Trophoblast cell (in vitro differentiated cells and primary cell): ENCODE results near the gene FUT8.
"Not testable (repeated sequence)": the region's sequence is repeated elsewhere in the genome, so short reads cannot be mapped to it uniquely, and the experiment has no call there.

ENCODE experiments used
- DNase-seq, 2 donors: peaks; one replicate each; pipeline ENCODE4 v3.0.0-alpha.2; 2016
- H2AFZ ChIP-seq: 2 replicates; pipeline ENCODE4 v1.6.1; 2013; ENCODE audit warnings: low read length, moderate library complexity, mild to moderate bottlenecking; ENCODE audit not compliant: insufficient read depth, poor library complexity
- H2AK5ac ChIP-seq: 2 replicates; pipeline ENCODE4 v1.6.1; 2013; ENCODE audit warnings: mild to moderate bottlenecking, low read length
- H2BK120ac ChIP-seq: 2 replicates; pipeline ENCODE4 v1.6.1; 2013; ENCODE audit warnings: low read length, mild to moderate bottlenecking, moderate library complexity; ENCODE audit not compliant: insufficient read depth, poor library complexity
- H2BK12ac ChIP-seq: 2 replicates; pipeline ENCODE4 v1.6.1; 2013; ENCODE audit warnings: mild to moderate bottlenecking, low read length, moderate library complexity
- H2BK5ac ChIP-seq: 2 replicates; pipeline ENCODE4 v1.6.1; 2013; ENCODE audit warnings: low read length, low read depth, moderate library complexity, mild to moderate bottlenecking; ENCODE audit not compliant: poor library complexity
- H3K14ac ChIP-seq: 2 replicates; pipeline ENCODE4 v1.6.1; 2013; ENCODE audit warnings: mild to moderate bottlenecking, low read length
- H3K18ac ChIP-seq: 2 replicates; pipeline ENCODE4 v1.6.1; 2013; ENCODE audit warnings: mild to moderate bottlenecking, low read length
- H3K23ac ChIP-seq: 2 replicates; pipeline ENCODE4 v1.6.1; 2013; ENCODE audit warnings: low read length
- H3K27ac ChIP-seq: 2 replicates; pipeline ENCODE4 v1.5.1; 2013; ENCODE audit warnings: low read depth, mild to moderate bottlenecking, inconsistent platforms, low read length, moderate library complexity
- H3K27me3 ChIP-seq: 2 replicates; pipeline ENCODE4 v1.6.1; 2013; ENCODE audit warnings: inconsistent platforms, mild to moderate bottlenecking, low read length, moderate library complexity; ENCODE audit not compliant: insufficient read depth
- H3K36me3 ChIP-seq, 2 experiments: 1 replicate in 1 of 2; 2 replicates in 1 of 2; pipeline ENCODE4 v1.6.1; 2013; ENCODE audit warnings: low read length in 2 of 2, mild to moderate bottlenecking in 2 of 2, moderate library complexity in 1 of 2; ENCODE audit not compliant: insufficient read depth in 2 of 2, control insufficient read depth in 1 of 2
- H3K4ac ChIP-seq: 2 replicates; pipeline ENCODE4 v1.6.1; 2013; ENCODE audit warnings: low read depth, mild to moderate bottlenecking, low read length, moderate library complexity
- H3K4me1 ChIP-seq, 2 experiments: 1 replicate in 1 of 2; 2 replicates in 1 of 2; pipeline ENCODE4 v1.6.1; 2013; ENCODE audit warnings: low read length in 2 of 2, mild to moderate bottlenecking in 2 of 2, moderate library complexity in 1 of 2; ENCODE audit not compliant: insufficient read depth in 2 of 2, control insufficient read depth in 1 of 2
- H3K4me2 ChIP-seq: 2 replicates; pipeline ENCODE4 v1.6.1; 2013; ENCODE audit warnings: inconsistent platforms, mild to moderate bottlenecking, low read length, moderate library complexity
- H3K4me3 ChIP-seq: 2 replicates; pipeline ENCODE4 v1.5.1; 2013; ENCODE audit warnings: mild to moderate bottlenecking, low read depth, low read length, inconsistent platforms
- H3K79me1 ChIP-seq: one replicate; pipeline ENCODE4 v1.6.1; 2013; ENCODE audit warnings: low read length
- H3K79me2 ChIP-seq: 2 replicates; pipeline ENCODE4 v1.6.1; 2013; ENCODE audit warnings: low read length, mild to moderate bottlenecking; ENCODE audit not compliant: control insufficient read depth, insufficient read depth, poor library complexity
- H3K9ac ChIP-seq: 2 replicates; pipeline ENCODE4 v1.6.1; 2013; ENCODE audit warnings: mild to moderate bottlenecking, low read length
- H3K9me3 ChIP-seq: 2 replicates; pipeline ENCODE4 v1.6.1; 2013; ENCODE audit warnings: low read depth, mild to moderate bottlenecking, control low read depth, inconsistent platforms, low read length; ENCODE audit not compliant: insufficient read depth
- H4K12ac ChIP-seq: 2 replicates; pipeline ENCODE4 v1.6.1; 2013; ENCODE audit warnings: low read depth, mild to moderate bottlenecking, low read length, moderate library complexity
- H4K8ac ChIP-seq: 2 replicates; pipeline ENCODE4 v1.6.1; 2013; ENCODE audit warnings: low read depth, mild to moderate bottlenecking, low read length, moderate library complexity
- H4K91ac ChIP-seq: one replicate; pipeline ENCODE4 v1.6.1; 2013; ENCODE audit warnings: low read depth, mild to moderate bottlenecking, low read length, moderate library complexity
- WGBS: extraction: QIAGEN DNeasy Blood & Tissue Kit; methylation state at CpG from one replicate; pipeline ENCODE4 v1.1.7; 2013; ENCODE audit warnings: missing lambda C conversion rate; ENCODE audit not compliant: insufficient read length, insufficient coverage; ENCODE audit errors: extremely low coverage; 5-methylcytosine and 5-hydroxymethylcytosine counted together

The FUT8 gene

GRCh38 chr14:65461730-65462129, 49.2 kb downstream of the FUT8 start:
- Histone ChIP-seq H3K4me2 (no peak overlapping the region), H2AFZ (no peak overlapping the region), H2BK120ac (no peak overlapping the region), H4K91ac (no peak overlapping the region), H3K27ac (peak overlapping the region; percentile 46), H3K4me1 (peaks cover 0 to 2% of the 10 kb centered on the region in 2 experiments), H3K4ac (no peak overlapping the region), H3K79me1 (peaks cover 3% of the 10 kb centered on the region), H4K12ac (no peak overlapping the region), H3K27me3 (no peaks in the 10 kb centered on the region), H3K36me3 (peaks cover 2 to 3% of the 10 kb centered on the region in 2 experiments), H3K79me2 (no peaks in the 10 kb centered on the region), H3K14ac (no peak overlapping the region), H3K9me3 (no peaks in the 10 kb centered on the region), H4K8ac (no peak overlapping the region), H3K18ac (no peak overlapping the region), H2BK5ac (peak overlapping the region; percentile 53), H3K4me3 (no peak overlapping the region), H2BK12ac (no peak overlapping the region), H3K9ac (no peak overlapping the region), H2AK5ac (no peak overlapping the region), H3K23ac (no peak overlapping the region)
- no peak for DNase-seq
- no CpG with 5 or more reads among the region's 2 CpGs for WGBS

- WGBS: no CpG with 5 or more reads among the region's 3 CpGs
- H2BK5ac ChIP-seq: no peak overlapping the region
- no peaks in the 10 kb centered on the region for H3K9me3 ChIP-seq
Measured at GRCh38 chr14:65462411-65462810, 49.9 kb downstream of the FUT8 start.

GRCh38 chr14:65465584-65465983, 53.1 kb downstream of the FUT8 start:
- H3K4me3 ChIP-seq: no peak overlapping the region
- H3K79me1 ChIP-seq: peaks cover 6% of the 10 kb centered on the region
- no peak overlapping the region for H3K18ac ChIP-seq
- H3K9ac ChIP-seq: no peak overlapping the region
- H3K79me2 ChIP-seq: peaks cover 9% of the 10 kb centered on the region
- H2BK120ac ChIP-seq: no peak overlapping the region
- H3K23ac ChIP-seq: no peak overlapping the region
- no peak overlapping the region for H3K27ac ChIP-seq
- peaks cover 17% of the 10 kb centered on the region in 2 experiments for H3K4me1 ChIP-seq
- no peak overlapping the region for H3K14ac ChIP-seq
- H2AK5ac ChIP-seq: no peak overlapping the region
- H2BK12ac ChIP-seq: no peak overlapping the region
- WGBS: no CpG with 5 or more reads among the region's 1 CpG
- H3K4ac ChIP-seq: no peak overlapping the region
- no peak overlapping the region for H4K91ac ChIP-seq
- no peak overlapping the region for H2AFZ ChIP-seq
- no peak overlapping the region for H2BK5ac ChIP-seq
- no peaks in the 10 kb centered on the region for H3K27me3 ChIP-seq
- H3K9me3 ChIP-seq: no peaks in the 10 kb centered on the region
- no peak overlapping the region for H4K12ac ChIP-seq
- peaks cover 2 to 3% of the 10 kb centered on the region in 2 experiments for H3K36me3 ChIP-seq
- H4K8ac ChIP-seq: no peak overlapping the region
- no peak for DNase-seq
- no peak overlapping the region for H3K4me2 ChIP-seq

More at GRCh38 chr14:65462411-65462810, 49.9 kb downstream of the FUT8 start:
- Histone ChIP-seq H2AK5ac (no peak overlapping the region), H3K79me2 (no peaks in the 10 kb centered on the region), H3K27ac (no peak overlapping the region), H3K14ac (no peak overlapping the region), H3K27me3 (no peaks in the 10 kb centered on the region), H3K4me3 (no peak overlapping the region), H3K4ac (no peak overlapping the region), H3K36me3 (peaks cover 2 to 3% of the 10 kb centered on the region in 2 experiments), H3K4me2 (no peak overlapping the region), H3K79me1 (peaks cover 3% of the 10 kb centered on the region), H2BK120ac (no peak overlapping the region), H4K12ac (no peak overlapping the region), H4K8ac (no peak overlapping the region), H4K91ac (no peak overlapping the region), H3K4me1 (peaks cover 0 to 2% of the 10 kb centered on the region in 2 experiments), H2BK12ac (no peak overlapping the region), H3K9ac (no peak overlapping the region), H3K23ac (no peak overlapping the region), H2AFZ (no peak overlapping the region), H3K18ac (no peak overlapping the region)
- DNase-seq: no peak

GRCh38 chr14:65467926-65468325, 55.4 kb downstream of the FUT8 start:
- H3K14ac ChIP-seq, H4K91ac ChIP-seq, H3K36me3 ChIP-seq, H3K79me1 ChIP-seq, H2AK5ac ChIP-seq, H3K27ac ChIP-seq, H2BK5ac ChIP-seq, H2AFZ ChIP-seq, H3K27me3 ChIP-seq, H4K8ac ChIP-seq, H3K4me2 ChIP-seq, H4K12ac ChIP-seq, H3K9me3 ChIP-seq, H3K23ac ChIP-seq, H3K18ac ChIP-seq, H2BK12ac ChIP-seq, H3K9ac ChIP-seq, H2BK120ac ChIP-seq, H3K4me3 ChIP-seq: not testable (repeated sequence)
- DNase-seq: peak in 1 of 2 donors; percentile 70
- peak overlapping the region; percentile 49 for H3K4ac ChIP-seq
- H3K79me2 ChIP-seq: peaks cover 12% of the 10 kb centered on the region
- no CpG with 5 or more reads among the region's 8 CpGs for WGBS
- H3K4me1 ChIP-seq: peaks cover 21 to 22% of the 10 kb centered on the region in 2 experiments
